GM12875 (cell line): ENCODE measurements around the gene IL11.

ENCODE experiments used
- H3K4me3 ChIP-seq: one replicate; pipeline ENCODE4 v1.5.1; 2011; ENCODE audit warnings: low read depth, low read length, control low read depth
- CTCF ChIP-seq: IDR thresholded peaks from 2 replicates; pipeline ENCODE4 v1.5.1; 2011; ENCODE audit warnings: low read depth, mild to moderate bottlenecking, control low read depth, inconsistent platforms, low read length, moderate library complexity, borderline replicate concordance; ENCODE audit not compliant: insufficient read depth

IL11 gene

DNA sequence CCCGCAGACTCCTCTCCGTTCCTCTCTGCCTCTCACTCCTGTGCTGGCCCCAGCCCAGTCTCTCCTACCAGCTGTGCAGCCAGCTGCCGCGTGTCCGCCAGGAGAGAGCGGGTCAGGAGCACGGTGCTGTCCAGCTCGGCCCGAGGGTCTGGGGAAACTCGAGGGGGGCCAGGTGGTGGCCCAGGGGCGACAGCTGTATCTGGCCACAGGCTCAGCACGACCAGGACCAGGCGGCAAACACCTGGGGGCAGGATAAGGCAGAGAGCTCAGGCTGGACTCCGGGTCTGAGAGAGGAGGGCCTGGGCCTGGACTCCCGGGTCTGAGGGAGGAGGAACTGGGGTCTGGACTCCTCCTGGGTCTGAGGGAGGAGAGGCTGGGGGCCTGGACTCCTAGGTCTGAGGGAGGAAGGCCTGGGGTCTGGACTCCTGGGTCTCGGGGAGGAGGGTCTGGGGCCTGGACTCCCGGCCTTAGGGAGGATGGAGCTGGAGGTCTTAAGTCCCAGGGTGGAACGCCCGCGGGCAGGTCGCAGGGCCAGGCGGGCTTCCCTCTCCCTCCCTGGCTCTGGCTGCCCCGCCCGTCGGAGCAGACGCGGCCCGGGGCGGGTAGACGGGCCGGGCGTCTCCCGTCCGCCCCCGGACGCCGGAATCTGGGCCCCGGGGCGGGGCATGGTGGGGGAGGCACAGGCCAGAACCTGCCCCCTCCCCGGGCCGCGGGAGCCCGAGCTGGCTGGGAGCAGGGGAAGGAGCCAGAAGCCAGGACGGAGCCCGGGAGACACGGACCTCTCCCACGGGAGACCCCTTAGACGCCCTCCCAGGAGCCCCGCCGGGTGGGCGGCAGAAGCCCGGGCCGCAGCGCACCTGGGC, 1.3 kb downstream of the IL11 start:
- no peak for TF ChIP-seq CTCF
- no peak overlapping the region for H3K4me3 ChIP-seq

- H3K4me3 ChIP-seq = no peak overlapping the region
- TF ChIP-seq CTCF = no peak
These were observed 2.2 kb downstream of the IL11 start for GRCh38 chr19:55368106-55368505.

GRCh38 chr19:55366790-55367189, 3.5 kb downstream of the IL11 start:
- TF ChIP-seq CTCF = no peak
- H3K4me3 ChIP-seq = no peak overlapping the region

GRCh38 chr19:55365964-55366363, 4.3 kb downstream of the IL11 start:
- TF ChIP-seq CTCF = no peak
- H3K4me3 ChIP-seq = no peak overlapping the region

GRCh38 chr19:55365245-55365644, 5.0 kb downstream of the IL11 start:
- TF ChIP-seq CTCF = no peak
- no peak overlapping the region for H3K4me3 ChIP-seq

DNA sequence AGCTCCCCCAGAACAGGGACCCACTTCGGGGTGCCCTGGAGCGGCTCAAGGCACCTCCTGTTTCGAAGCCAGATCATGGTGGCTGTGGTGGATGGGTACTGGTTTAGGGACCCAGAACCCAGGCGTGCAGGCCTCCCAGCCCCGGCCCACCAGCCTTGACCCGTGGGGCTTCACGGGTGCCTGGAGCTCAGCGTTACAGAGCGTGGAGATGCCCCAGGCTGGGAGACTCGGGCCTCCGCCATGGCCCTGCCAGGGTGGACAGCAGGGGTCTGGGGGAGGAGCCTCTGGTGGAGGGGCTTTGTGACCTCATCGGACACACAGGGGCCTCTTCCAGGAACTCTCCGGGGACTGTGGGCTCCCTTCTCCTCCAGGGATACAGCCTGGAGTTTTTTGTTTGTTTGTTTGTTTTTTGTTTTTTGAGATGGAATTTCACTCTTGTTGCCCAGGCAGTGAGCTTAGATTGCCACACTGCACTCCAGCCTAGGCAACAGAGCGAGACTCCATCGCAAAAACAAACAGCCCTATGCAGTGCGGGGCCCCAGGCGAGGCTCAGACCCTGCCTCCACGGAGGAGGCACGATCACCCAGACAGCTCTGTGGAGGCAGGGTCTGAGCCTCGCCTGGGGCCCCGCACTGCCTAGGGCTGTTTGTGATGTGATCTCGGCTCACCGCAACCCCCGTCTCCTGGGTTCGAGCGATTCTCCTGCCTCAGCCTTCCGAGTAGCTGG, 7.1 kb downstream of the IL11 start, which contains the start of gene GARIN5B:
Gene GARIN5B (minus strand): TSS at position 271 of the 727 bp plus-strand sequence. CDS start 194 bp downstream, at position 77.
- TF ChIP-seq CTCF = no peak
- no peak within 1 kb of the TSS for H3K4me3 ChIP-seq
